ENCODE results near the gene DCLK1.

DCLK1 gene

DNA sequence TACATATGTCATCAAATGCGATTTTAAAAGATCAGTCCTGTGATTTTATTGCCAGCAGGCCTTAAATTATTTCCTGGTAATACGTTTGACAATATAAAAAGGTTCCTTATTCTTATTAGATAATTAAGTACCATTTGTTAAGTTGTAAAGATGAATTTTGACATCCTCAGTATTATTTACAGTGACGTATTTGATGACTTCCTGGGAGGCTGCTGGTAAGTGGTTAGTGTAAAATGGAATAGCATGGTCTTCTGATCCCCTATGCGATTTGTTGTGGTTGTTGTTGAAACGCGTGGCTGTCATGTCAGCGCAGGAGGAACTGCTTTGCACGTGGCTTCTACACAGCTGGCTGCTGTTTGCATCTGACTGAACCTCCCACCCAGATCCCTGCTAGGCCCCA, 99.7 kb downstream of the DCLK1 start:
- no peak for DNase-seq
- H3K4me3 Mint-ChIP-seq, result no peak overlapping the region

DNA sequence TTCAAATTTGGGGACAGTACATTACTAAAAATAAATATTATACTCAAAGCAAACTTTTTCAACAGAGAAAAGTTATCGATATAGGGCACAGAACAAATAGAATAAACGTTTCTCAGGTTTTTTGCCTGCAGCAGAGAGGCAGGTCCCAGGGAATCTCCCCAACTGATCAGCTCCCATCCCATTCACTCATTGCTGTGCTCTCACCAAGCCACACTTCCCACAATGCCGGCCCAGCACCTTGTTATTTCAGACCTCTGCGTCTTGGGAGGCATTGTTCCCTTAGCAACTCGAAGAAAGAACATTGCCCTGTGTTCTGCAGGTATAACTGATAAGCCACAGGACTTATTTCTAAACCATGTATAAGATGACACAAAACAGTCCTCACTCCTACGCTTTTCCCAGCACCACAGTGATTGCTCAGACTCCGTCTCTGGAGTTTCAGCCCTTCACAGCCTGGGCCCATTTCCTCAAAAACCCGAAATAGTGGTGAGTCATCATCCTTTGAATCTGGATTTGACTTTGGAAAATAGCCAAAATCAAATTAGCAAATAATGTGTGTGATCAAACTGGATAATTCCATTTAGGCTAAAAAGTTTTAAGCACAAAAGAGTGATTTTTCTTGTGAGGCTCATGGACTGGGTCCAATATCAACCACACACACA, 100.4 kb downstream of the DCLK1 start:
- ATAC-seq (replicated peaks), result no peak
- Mint-ChIP-seq H3K27me3 (no peaks in the 10 kb centered on the region), H3K36me3 (ENCODE audit: insufficient read depth) (no peaks in the 10 kb centered on the region), H3K27ac (no peak overlapping the region), H3K4me1 (ENCODE audit: low read depth in 2 of 2) (no peaks in the 10 kb centered on the region), H3K9me3 (peaks cover 0 to 2% of the 10 kb centered on the region in 2 donors), H3K4me3 (no peak overlapping the region)
- DNase-seq, result no peak

More for the DNA sequence above, 99.7 kb downstream of the DCLK1 start:
- Mint-ChIP-seq H3K27me3 (no peaks in the 10 kb centered on the region), H3K36me3 (ENCODE audit: insufficient read depth) (no peaks in the 10 kb centered on the region), H3K9me3 (peaks cover 0 to 2% of the 10 kb centered on the region in 2 donors), H3K4me1 (ENCODE audit: low read depth in 2 of 2) (no peaks in the 10 kb centered on the region), H3K27ac (no peak overlapping the region)
- ATAC-seq (replicated peaks), result no peak

DNA sequence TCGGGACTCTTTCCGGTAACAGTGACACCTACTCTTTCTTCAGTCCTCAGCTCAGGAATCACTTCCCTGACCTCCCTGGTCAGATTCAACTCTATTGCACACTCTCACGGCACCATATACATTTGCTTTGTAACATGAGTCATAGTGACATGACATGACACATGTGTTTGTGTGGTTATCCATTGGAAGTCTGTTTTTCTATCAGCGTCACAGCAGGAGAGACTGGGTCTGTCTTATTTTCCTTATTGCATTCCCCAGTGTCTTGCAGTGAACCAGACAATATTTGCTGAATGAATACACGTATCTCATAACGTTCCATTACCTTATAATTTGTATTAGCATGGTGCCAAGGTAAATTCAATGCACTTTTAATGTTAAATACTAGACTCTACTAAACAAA, 102.0 kb downstream of the DCLK1 start:
- DNase-seq (no peak), ATAC-seq (replicated peaks) (no peak)
- H3K27ac Mint-ChIP-seq, result no peak overlapping the region
- peaks cover 0 to 2% of the 10 kb centered on the region in 2 donors for H3K9me3 Mint-ChIP-seq
- H3K36me3 Mint-ChIP-seq (ENCODE audit: insufficient read depth), result no peaks in the 10 kb centered on the region
- no peaks in the 10 kb centered on the region for H3K27me3 Mint-ChIP-seq
- no peaks in the 10 kb centered on the region for H3K4me1 Mint-ChIP-seq (ENCODE audit: low read depth in 2 of 2)
- H3K4me3 Mint-ChIP-seq, result no peak overlapping the region

DNA sequence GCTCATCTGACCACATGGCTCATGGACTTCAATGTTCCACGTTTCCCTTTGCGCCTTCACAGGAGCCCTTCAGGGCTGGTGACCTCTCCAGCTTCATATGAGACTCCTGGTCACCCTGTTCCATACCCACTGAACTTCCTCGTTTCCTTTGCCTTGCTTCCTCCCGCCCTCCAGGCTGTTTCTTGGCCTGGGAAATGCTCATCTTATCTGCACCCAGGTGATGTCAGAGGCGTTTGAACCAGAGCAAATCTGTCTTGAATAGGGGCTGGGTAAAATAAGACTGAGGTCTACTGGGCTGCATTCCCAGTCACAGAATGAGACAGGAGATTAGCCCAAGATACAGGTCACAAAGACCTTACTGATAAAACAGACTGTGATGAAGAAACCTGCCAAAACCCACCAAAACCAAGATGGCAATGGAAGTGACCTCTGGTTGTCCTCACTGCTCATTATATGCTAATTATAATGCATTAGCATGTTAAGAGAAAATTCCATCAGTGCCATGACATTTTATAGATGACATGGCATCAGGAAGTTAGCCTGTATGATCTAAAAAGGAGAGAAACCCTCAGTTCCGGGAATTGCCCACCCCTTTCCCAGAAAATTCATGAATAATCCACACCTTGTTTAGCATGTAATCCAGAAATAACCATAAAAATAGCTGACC, 102.7 kb downstream of the DCLK1 start:
- H3K4me1 Mint-ChIP-seq (ENCODE audit: low read depth in 2 of 2), result no peaks in the 10 kb centered on the region
- H3K27ac Mint-ChIP-seq, result no peak overlapping the region
- ATAC-seq (replicated peaks) (no peak), DNase-seq (no peak)
- H3K4me3 Mint-ChIP-seq, result no peak overlapping the region
- H3K9me3 Mint-ChIP-seq, result peaks cover 0 to 2% of the 10 kb centered on the region in 2 donors
- H3K27me3 Mint-ChIP-seq, result no peaks in the 10 kb centered on the region
- H3K36me3 Mint-ChIP-seq (ENCODE audit: insufficient read depth), result no peaks in the 10 kb centered on the region

GRCh38 chr13:36026531-36026930, 104.7 kb downstream of the DCLK1 start:
- ATAC-seq (replicated peaks) (no peak), DNase-seq (no peak)
- Mint-ChIP-seq H3K4me3 (no peak overlapping the region), H3K9me3 (peaks cover 0 to 2% of the 10 kb centered on the region in 2 donors), H3K36me3 (ENCODE audit: insufficient read depth) (no peaks in the 10 kb centered on the region), H3K27ac (no peak overlapping the region), H3K27me3 (no peaks in the 10 kb centered on the region), H3K4me1 (ENCODE audit: low read depth in 2 of 2) (no peaks in the 10 kb centered on the region)

DNA sequence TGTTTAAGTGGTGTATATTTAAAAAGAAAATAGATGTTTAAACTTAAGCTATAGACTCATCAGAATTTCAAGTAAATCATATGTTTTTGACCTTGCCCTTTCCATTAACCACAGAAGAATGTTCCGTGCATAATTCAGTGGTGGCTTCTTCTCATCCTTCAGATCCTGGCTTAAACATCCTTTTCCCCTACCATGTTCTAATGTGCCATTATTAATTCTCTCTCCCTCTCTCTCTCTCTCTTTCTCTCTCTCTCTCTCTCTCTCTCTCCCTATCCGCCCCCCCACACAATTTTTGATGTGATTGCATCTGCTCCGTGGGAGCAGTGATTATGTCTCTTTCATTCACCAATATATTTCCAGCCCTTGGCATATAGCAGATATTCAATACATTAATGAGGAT, 116.4 kb downstream of the DCLK1 start:
- ATAC-seq (replicated peaks), result no peak
- H3K4me3 Mint-ChIP-seq, result no peak overlapping the region
- H3K27ac Mint-ChIP-seq, result no peak overlapping the region

DNA sequence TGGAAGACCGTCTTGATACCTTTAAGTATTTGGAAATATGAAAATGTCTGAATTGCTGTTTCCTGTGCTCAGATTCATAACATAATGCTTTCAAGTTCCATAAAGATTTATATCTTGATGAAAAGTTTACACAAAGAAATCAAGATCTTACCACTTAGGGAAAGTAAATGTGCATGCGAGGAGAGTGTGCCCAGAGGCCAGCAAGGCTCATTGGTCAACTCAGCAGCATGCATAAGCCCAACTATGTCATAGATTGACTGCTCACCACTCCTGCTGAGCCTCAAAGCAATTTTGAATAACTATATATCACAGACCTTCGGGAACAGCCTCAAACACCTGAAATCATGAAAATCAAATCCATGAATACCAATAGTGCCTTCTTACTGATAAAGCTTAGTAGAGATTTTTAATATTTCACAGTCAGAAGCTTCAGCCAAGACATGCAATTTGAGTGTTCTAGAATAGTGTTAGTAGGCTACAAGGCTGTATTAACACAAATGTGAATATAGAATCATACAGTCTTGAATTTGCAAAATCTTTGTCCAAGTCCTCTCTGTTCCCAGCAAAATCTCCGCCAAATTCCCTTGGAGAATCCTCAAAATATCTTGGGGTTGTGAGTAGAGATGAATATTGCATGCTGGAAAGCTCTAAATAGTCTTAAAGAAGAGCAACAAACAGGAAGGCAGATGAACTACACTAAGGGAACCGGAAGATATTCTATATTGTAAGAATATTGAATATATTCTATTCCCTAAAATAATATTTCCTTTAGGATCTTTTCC, 124.1 kb downstream of the DCLK1 start:
- Mint-ChIP-seq H3K4me3 (no peak overlapping the region), H3K36me3 (ENCODE audit: insufficient read depth) (peaks cover 4% of the 10 kb centered on the region), H3K27ac (no peak overlapping the region), H3K9me3 (peaks cover 0 to 13% of the 10 kb centered on the region in 2 donors), H3K4me1 (ENCODE audit: low read depth in 2 of 2) (no peaks in the 10 kb centered on the region), H3K27me3 (no peaks in the 10 kb centered on the region)
- ATAC-seq (replicated peaks), result no peak
- DNase-seq, result no peak

More for the DNA sequence above, 116.4 kb downstream of the DCLK1 start:
- no peaks in the 10 kb centered on the region for H3K27me3 Mint-ChIP-seq
- H3K36me3 Mint-ChIP-seq (ENCODE audit: insufficient read depth), result no peaks in the 10 kb centered on the region
- no peaks in the 10 kb centered on the region for H3K4me1 Mint-ChIP-seq (ENCODE audit: low read depth in 2 of 2)
- no peak for DNase-seq
- peaks cover 3 to 5% of the 10 kb centered on the region in 2 donors for H3K9me3 Mint-ChIP-seq

DNA sequence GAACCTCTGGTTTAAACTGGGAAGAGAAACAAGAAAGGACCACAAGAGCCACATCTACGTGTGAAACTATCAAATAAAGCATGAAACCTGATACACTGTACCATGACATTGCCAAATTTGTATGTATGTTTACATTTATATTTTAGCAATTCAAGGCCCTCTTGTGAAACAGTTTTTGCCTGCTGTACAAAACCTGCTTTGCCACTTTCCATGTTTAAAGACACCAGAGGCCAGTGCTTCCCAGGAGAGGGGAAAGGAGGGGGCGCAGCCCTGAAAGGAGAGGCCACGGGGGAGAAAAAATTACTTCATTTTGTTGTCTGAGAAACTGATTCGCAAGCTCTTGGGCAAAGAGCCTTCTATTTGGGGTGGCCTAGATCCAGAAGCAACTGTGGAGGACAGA, 124.8 kb downstream of the DCLK1 start:
- peaks cover 0 to 13% of the 10 kb centered on the region in 2 donors for H3K9me3 Mint-ChIP-seq
- DNase-seq (no peak), ATAC-seq (replicated peaks) (no peak)
- H3K27ac Mint-ChIP-seq, result no peak overlapping the region
- H3K36me3 Mint-ChIP-seq (ENCODE audit: insufficient read depth), result peaks cover 4% of the 10 kb centered on the region
- no peak overlapping the region for H3K4me3 Mint-ChIP-seq
- no peaks in the 10 kb centered on the region for H3K4me1 Mint-ChIP-seq (ENCODE audit: low read depth in 2 of 2)
- no peaks in the 10 kb centered on the region for H3K27me3 Mint-ChIP-seq

- no peak for ATAC-seq (replicated peaks)
- Mint-ChIP-seq H3K9me3 (peaks cover 5 to 18% of the 10 kb centered on the region in 2 donors), H3K4me1 (ENCODE audit: low read depth in 2 of 2) (no peaks in the 10 kb centered on the region), H3K36me3 (ENCODE audit: insufficient read depth) (peaks cover 4% of the 10 kb centered on the region), H3K27ac (no peak overlapping the region), H3K27me3 (no peaks in the 10 kb centered on the region), H3K4me3 (no peak overlapping the region)
- DNase-seq, result no peak
These were observed 129.6 kb downstream of the DCLK1 start for GRCh38 chr13:36001561-36001960.

- no peak for ATAC-seq (replicated peaks)
These were observed 131.2 kb downstream of the DCLK1 start for GRCh38 chr13:36000028-36000427.

DNA sequence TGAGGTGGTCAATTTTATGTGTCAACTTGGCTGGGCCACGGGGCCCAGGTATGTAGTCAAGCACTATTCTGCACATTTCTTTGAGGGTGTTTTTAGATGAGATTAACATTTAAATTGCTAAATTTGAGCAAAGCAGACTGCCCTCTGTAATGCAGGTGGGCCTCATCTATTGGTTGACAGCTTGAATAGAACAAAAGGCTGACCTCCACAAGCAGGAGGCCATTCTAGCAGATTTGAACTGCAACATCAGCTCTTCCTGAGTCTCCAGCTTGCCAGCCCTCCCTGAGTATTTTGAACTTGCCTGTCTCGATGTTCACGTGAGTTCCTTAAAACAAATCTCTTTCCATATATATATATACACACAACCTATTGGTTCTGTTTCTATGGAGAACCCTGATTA, 134.8 kb downstream of the DCLK1 start:
- Mint-ChIP-seq H3K4me3 (no peak overlapping the region), H3K27me3 (no peaks in the 10 kb centered on the region), H3K27ac (no peak overlapping the region), H3K9me3 (peaks cover 6 to 15% of the 10 kb centered on the region in 2 donors), H3K4me1 (ENCODE audit: low read depth in 2 of 2) (no peaks in the 10 kb centered on the region), H3K36me3 (ENCODE audit: insufficient read depth) (no peaks in the 10 kb centered on the region)
- ATAC-seq (replicated peaks) (no peak), DNase-seq (no peak)

More at GRCh38 chr13:36000028-36000427, 131.2 kb downstream of the DCLK1 start:
- peaks cover 6 to 7% of the 10 kb centered on the region in 2 donors for H3K9me3 Mint-ChIP-seq
- DNase-seq, result no peak
- H3K27ac Mint-ChIP-seq, result no peak overlapping the region
- no peaks in the 10 kb centered on the region for H3K27me3 Mint-ChIP-seq
- H3K4me1 Mint-ChIP-seq (ENCODE audit: low read depth in 2 of 2), result no peaks in the 10 kb centered on the region
- no peak overlapping the region for H3K4me3 Mint-ChIP-seq
- no peaks in the 10 kb centered on the region for H3K36me3 Mint-ChIP-seq (ENCODE audit: insufficient read depth)

DNA sequence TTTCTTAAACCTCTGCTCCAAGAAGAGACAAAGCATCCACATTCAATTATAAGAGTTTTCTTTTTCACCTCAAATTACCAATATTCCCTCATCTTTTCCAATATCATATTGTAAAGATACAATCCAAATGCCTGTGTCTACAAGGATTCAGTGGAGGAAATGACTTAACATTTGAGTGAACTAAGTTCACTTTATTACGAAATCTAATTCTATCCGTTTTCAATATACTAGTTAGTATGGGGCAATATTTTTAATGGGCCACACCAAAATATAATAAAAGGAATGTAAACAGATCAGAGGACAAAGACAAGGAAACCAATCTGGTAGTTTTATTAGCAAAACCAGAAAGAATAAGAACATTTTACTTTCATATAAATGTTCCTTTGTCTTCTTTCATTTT, 136.0 kb downstream of the DCLK1 start:
- Mint-ChIP-seq H3K36me3 (ENCODE audit: insufficient read depth) (no peaks in the 10 kb centered on the region), H3K4me1 (ENCODE audit: low read depth in 2 of 2) (no peaks in the 10 kb centered on the region), H3K9me3 (peaks cover 6 to 15% of the 10 kb centered on the region in 2 donors), H3K4me3 (no peak overlapping the region), H3K27ac (no peak overlapping the region), H3K27me3 (no peaks in the 10 kb centered on the region)
- ATAC-seq (replicated peaks), result no peak
- no peak for DNase-seq

DNA sequence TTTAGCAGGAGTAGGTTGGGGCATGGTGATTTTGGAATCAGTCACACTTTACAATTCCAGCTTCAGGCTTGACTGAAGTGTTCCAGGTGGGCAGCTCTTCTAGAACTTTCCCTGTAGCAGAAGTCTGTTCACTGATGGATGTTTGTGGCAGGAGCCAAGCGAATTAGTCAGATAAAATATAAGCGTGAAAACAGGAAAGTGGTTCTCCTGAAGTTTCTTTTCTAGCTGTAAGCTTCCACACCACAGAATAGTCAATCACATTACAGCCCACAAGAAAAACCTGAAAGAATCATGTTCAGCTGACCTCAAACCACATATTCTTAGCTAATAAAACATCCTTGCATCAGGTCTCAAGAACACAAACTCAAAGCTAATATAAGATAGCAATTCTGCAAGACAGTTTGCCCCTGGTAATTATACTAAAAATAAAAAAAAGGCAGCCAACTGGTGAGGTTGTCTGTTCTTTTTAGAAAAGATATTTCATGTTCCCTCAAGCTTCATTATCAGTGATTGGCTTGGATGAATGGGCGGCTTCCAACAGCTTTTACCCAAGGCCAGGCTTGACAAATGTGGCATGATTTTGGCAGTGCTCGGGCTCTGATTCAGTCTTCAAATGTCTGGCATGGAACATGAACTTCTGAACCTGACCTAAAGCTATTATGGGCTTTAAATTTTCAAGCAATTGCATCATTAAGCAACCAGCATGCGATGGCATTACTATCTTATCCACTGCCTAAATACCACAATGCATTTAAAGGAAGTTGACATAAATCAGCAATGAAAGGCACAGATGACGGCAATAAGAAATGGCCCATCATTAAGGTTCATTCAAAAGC, 136.8 kb downstream of the DCLK1 start:
- no peaks in the 10 kb centered on the region for H3K27me3 Mint-ChIP-seq
- no peak for ATAC-seq (replicated peaks)
- H3K9me3 Mint-ChIP-seq, result peaks cover 6 to 15% of the 10 kb centered on the region in 2 donors
- no peak for DNase-seq
- H3K4me1 Mint-ChIP-seq (ENCODE audit: low read depth in 2 of 2), result no peaks in the 10 kb centered on the region
- no peaks in the 10 kb centered on the region for H3K36me3 Mint-ChIP-seq (ENCODE audit: insufficient read depth)
- no peak overlapping the region for H3K4me3 Mint-ChIP-seq
- H3K27ac Mint-ChIP-seq, result no peak overlapping the region

Measured in effector memory CD8-positive, alpha-beta T cell (primary cell).